SK-N-SH treated with all-trans-retinoic acid at 6 μM for 48 hours (cell line): Measurements from ENCODE around the gene FOXP4.

ENCODE experiments used
- ATAC-seq: fragments of 200-7000 bp; cut with Tn5 transposase; 3 replicates; pipeline ENCODE4 v1.9.1; 2020; ENCODE audit warnings: mild to moderate bottlenecking, moderate library complexity
- BACH2 ChIP-seq: fragments of 250-450 bp; sonication (Bioruptor Pico); IDR thresholded peaks from 2 replicates; pipeline ENCODE4 v1.9.0; 2021; ENCODE audit warnings: mild to moderate bottlenecking, borderline replicate concordance
- CSDC2 ChIP-seq: fragments of 250-450 bp; sonication (Bioruptor Pico); IDR thresholded peaks from 2 replicates; pipeline ENCODE4 v1.5.0; 2020; ENCODE audit warnings: mild to moderate bottlenecking, moderate library complexity
- ESRRG ChIP-seq: fragments of 250-450 bp; sonication (Bioruptor Pico); IDR thresholded peaks from 2 replicates; pipeline ENCODE4 v1.6.1; 2021; ENCODE audit warnings: mild to moderate bottlenecking
- GLIS3 ChIP-seq: fragments of 250-450 bp; sonication (Bioruptor Pico); IDR thresholded peaks from 2 replicates; pipeline ENCODE4 v1.5.0; 2020; ENCODE audit warnings: mild to moderate bottlenecking, moderate library complexity
- ISL1 ChIP-seq: fragments of 250-450 bp; sonication (Bioruptor Pico); IDR thresholded peaks from 2 replicates; pipeline ENCODE4 v2.1.2; 2022; ENCODE audit warnings: mild to moderate bottlenecking, moderate library complexity
- OSR1 ChIP-seq: fragments of 250-450 bp; sonication (Bioruptor Pico); IDR thresholded peaks from 2 replicates; pipeline ENCODE4 v1.8.0; 2022; ENCODE audit warnings: moderate library complexity, mild to moderate bottlenecking, inconsistent platforms
- PPARA ChIP-seq: fragments of 250-450 bp; sonication (Bioruptor Pico); IDR thresholded peaks from 2 replicates; pipeline ENCODE4 v1.5.0; 2020; ENCODE audit warnings: mild to moderate bottlenecking, borderline replicate concordance
- RARB ChIP-seq: fragments of 250-450 bp; sonication (Bioruptor Pico); IDR thresholded peaks from 2 replicates; pipeline ENCODE4 v1.8.0; 2021; ENCODE audit warnings: mild to moderate bottlenecking, moderate library complexity
- SNAI2 ChIP-seq: fragments of 250-450 bp; sonication (Bioruptor Pico); IDR thresholded peaks from 2 replicates; pipeline ENCODE4 v1.5.0; 2020; ENCODE audit warnings: mild to moderate bottlenecking, moderate library complexity
- TCF4 ChIP-seq: fragments of 250-450 bp; sonication (Bioruptor Pico); IDR thresholded peaks from 2 replicates; pipeline ENCODE4 v1.8.0; 2021; ENCODE audit warnings: mild to moderate bottlenecking, moderate library complexity, borderline replicate concordance
- TOX ChIP-seq: fragments of 250-450 bp; sonication (Bioruptor Pico); IDR thresholded peaks from 2 replicates; pipeline ENCODE4 v1.8.0; 2021; ENCODE audit warnings: mild to moderate bottlenecking, moderate library complexity, borderline replicate concordance
- ZC3H10 ChIP-seq: fragments of 250-450 bp; sonication (Bioruptor Pico); IDR thresholded peaks from 2 replicates; pipeline ENCODE4 v1.5.1; 2021; ENCODE audit warnings: mild to moderate bottlenecking, moderate library complexity
- ZFP3 ChIP-seq: fragments of 250-450 bp; sonication (Bioruptor Pico); IDR thresholded peaks from 2 replicates; pipeline ENCODE4 v1.5.0; 2020; ENCODE audit warnings: mild to moderate bottlenecking, moderate library complexity
- ZFP30 ChIP-seq: fragments of 450-650 bp; formaldehyde crosslinking; IDR thresholded peaks from 2 replicates; pipeline ENCODE4 v1.5.0; 2022; ENCODE audit warnings: mild to moderate bottlenecking, moderate library complexity
- ZNF565 ChIP-seq: fragments of 450-650 bp; formaldehyde crosslinking; conservative IDR thresholded peaks from 2 replicates; pipeline ENCODE4 v1.5.0; 2020; ENCODE audit warnings: low read depth, mild to moderate bottlenecking, moderate library complexity
- ZNF70 ChIP-seq: fragments of 450-650 bp; formaldehyde crosslinking; IDR thresholded peaks from 2 replicates; pipeline ENCODE4 v1.5.0; 2020; ENCODE audit warnings: mild to moderate bottlenecking, moderate library complexity
- ZNF8 ChIP-seq: fragments of 450-650 bp; formaldehyde crosslinking; IDR thresholded peaks from 2 replicates; pipeline ENCODE4 v1.5.0; 2020; ENCODE audit warnings: mild to moderate bottlenecking, moderate library complexity
- TF ChIP-seq, protein P1 (sequence below): fragments of 250-450 bp; sonication (Bioruptor Pico); IDR thresholded peaks from 2 replicates; pipeline ENCODE4 v1.8.0; 2021; ENCODE audit warnings: low read depth, mild to moderate bottlenecking, moderate library complexity, borderline replicate concordance
- TF ChIP-seq, protein P2 (sequence below): fragments of 250-450 bp; sonication (Bioruptor Pico); IDR thresholded peaks from 2 replicates; pipeline ENCODE4 v1.5.0; 2020; ENCODE audit warnings: mild to moderate bottlenecking, moderate library complexity
- TF ChIP-seq, protein P3 (sequence below): fragments of 250-450 bp; sonication (Bioruptor Pico); IDR thresholded peaks from 2 replicates; pipeline ENCODE4 v1.8.0; 2020; ENCODE audit warnings: mild to moderate bottlenecking, moderate library complexity, borderline replicate concordance

Gene FOXP4

DNA sequence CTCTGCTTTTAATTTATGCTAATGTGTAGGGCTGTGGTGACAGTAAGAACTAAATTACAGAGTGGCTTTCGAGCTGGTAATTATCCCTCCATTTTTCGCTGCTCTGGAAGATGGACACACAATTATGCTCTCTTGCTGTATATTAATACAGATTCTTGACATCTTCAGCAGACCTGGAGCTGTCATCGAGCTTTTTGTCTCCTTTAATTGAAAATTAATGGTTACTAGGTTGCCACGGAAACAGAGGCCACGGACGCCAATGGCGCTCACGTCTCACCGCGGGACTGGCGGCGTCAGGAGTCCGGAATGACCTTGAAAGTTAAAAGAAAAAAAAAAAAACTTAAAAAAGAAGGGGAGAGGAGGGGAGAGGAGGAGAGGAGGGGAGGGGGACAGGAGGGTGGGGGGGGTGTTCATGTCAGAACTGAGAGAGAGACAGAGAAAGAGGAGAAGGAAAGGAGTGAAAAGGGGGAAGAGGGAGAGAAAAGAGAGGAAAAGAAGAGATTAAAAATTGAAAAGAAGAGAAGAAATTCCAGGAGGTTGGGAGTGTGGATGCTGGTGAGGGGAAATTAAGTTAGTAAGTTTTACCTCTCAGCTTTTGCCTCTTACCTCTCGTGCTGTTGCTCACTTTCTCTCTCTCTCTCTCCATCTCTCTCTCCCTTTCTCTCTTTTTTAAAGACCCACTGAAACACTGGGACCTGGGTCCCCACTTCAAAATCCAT is 22.1 kb upstream of the FOXP4 start:
- TF ChIP-seq, protein P1, sequence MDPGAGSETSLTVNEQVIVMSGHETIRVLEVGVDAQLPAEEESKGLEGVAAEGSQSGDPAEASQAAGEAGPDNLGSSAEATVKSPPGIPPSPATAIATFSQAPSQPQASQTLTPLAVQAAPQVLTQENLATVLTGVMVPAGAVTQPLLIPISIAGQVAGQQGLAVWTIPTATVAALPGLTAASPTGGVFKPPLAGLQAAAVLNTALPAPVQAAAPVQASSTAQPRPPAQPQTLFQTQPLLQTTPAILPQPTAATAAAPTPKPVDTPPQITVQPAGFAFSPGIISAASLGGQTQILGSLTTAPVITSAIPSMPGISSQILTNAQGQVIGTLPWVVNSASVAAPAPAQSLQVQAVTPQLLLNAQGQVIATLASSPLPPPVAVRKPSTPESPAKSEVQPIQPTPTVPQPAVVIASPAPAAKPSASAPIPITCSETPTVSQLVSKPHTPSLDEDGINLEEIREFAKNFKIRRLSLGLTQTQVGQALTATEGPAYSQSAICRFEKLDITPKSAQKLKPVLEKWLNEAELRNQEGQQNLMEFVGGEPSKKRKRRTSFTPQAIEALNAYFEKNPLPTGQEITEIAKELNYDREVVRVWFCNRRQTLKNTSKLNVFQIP (CRISPR knock-in tag), result no peak
- no peak for TF ChIP-seq TCF4 (CRISPR knock-in tag)
- TF ChIP-seq, protein P2, sequence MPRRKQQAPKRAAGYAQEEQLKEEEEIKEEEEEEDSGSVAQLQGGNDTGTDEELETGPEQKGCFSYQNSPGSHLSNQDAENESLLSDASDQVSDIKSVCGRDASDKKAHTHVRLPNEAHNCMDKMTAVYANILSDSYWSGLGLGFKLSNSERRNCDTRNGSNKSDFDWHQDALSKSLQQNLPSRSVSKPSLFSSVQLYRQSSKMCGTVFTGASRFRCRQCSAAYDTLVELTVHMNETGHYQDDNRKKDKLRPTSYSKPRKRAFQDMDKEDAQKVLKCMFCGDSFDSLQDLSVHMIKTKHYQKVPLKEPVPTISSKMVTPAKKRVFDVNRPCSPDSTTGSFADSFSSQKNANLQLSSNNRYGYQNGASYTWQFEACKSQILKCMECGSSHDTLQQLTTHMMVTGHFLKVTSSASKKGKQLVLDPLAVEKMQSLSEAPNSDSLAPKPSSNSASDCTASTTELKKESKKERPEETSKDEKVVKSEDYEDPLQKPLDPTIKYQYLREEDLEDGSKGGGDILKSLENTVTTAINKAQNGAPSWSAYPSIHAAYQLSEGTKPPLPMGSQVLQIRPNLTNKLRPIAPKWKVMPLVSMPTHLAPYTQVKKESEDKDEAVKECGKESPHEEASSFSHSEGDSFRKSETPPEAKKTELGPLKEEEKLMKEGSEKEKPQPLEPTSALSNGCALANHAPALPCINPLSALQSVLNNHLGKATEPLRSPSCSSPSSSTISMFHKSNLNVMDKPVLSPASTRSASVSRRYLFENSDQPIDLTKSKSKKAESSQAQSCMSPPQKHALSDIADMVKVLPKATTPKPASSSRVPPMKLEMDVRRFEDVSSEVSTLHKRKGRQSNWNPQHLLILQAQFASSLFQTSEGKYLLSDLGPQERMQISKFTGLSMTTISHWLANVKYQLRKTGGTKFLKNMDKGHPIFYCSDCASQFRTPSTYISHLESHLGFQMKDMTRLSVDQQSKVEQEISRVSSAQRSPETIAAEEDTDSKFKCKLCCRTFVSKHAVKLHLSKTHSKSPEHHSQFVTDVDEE (CRISPR knock-in tag), result no peak
- TF ChIP-seq ZFP3 (CRISPR knock-in tag), result no peak
- no peak for TF ChIP-seq ISL1 (CRISPR knock-in tag)
- no peak for TF ChIP-seq ZFP30 (CRISPR knock-in tag)
- TF ChIP-seq ZNF70 (CRISPR knock-in tag), result no peak
- TF ChIP-seq ZNF8, result no peak
- TF ChIP-seq ESRRG (CRISPR knock-in tag), result no peak
- no peak for TF ChIP-seq CSDC2 (CRISPR knock-in tag)
- no peak for TF ChIP-seq BACH2
- TF ChIP-seq PPARA (CRISPR knock-in tag), result no peak
- TF ChIP-seq ZNF565 (CRISPR knock-in tag), result no peak
- no peak for TF ChIP-seq OSR1
- no peak for TF ChIP-seq RARB (CRISPR knock-in tag)
- TF ChIP-seq ZC3H10 (CRISPR knock-in tag), result no peak
- TF ChIP-seq SNAI2 (CRISPR knock-in tag), result no peak
- no peak for ATAC-seq

DNA sequence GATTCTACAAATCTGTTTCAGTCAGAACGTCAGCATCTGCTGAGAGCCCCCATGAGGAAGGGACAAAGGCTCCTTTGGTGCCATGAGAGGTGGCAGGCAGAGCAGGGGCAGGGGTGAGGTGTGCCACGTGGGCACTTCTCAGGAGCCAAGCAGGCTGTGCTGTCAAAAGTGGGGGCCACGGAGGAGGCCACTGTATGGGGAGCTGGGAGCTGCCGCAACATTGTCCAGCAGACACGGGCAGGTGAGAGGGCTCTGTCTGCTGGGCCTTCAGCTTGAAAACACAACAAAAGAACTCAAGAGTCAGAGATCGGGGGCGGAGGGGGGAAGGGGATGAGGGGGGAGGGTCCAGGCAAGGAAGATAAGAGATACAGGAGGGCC is 21.6 kb upstream of the FOXP4 start:
- TF ChIP-seq ZNF70 (CRISPR knock-in tag) (no peak), ZNF565 (CRISPR knock-in tag) (no peak), TCF4 (CRISPR knock-in tag) (no peak), OSR1 (no peak), ISL1 (CRISPR knock-in tag) (no peak), PPARA (CRISPR knock-in tag) (no peak), BACH2 (no peak), GLIS3 (CRISPR knock-in tag) (no peak), CSDC2 (CRISPR knock-in tag) (no peak), ZFP30 (CRISPR knock-in tag) (no peak), SNAI2 (CRISPR knock-in tag) (no peak), ZNF8 (no peak), ZFP3 (CRISPR knock-in tag) (no peak), TOX (CRISPR knock-in tag) (no peak)
- TF ChIP-seq, protein P2 (CRISPR knock-in tag), result no peak
- TF ChIP-seq, protein P1 (CRISPR knock-in tag), result no peak
- TF ChIP-seq, protein P3, sequence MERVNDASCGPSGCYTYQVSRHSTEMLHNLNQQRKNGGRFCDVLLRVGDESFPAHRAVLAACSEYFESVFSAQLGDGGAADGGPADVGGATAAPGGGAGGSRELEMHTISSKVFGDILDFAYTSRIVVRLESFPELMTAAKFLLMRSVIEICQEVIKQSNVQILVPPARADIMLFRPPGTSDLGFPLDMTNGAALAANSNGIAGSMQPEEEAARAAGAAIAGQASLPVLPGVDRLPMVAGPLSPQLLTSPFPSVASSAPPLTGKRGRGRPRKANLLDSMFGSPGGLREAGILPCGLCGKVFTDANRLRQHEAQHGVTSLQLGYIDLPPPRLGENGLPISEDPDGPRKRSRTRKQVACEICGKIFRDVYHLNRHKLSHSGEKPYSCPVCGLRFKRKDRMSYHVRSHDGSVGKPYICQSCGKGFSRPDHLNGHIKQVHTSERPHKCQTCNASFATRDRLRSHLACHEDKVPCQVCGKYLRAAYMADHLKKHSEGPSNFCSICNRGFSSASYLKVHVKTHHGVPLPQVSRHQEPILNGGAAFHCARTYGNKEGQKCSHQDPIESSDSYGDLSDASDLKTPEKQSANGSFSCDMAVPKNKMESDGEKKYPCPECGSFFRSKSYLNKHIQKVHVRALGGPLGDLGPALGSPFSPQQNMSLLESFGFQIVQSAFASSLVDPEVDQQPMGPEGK, result no peak
- ATAC-seq, result no peak
